ENCODE data around the gene ZNF24.

The ZNF24 gene

DNA sequence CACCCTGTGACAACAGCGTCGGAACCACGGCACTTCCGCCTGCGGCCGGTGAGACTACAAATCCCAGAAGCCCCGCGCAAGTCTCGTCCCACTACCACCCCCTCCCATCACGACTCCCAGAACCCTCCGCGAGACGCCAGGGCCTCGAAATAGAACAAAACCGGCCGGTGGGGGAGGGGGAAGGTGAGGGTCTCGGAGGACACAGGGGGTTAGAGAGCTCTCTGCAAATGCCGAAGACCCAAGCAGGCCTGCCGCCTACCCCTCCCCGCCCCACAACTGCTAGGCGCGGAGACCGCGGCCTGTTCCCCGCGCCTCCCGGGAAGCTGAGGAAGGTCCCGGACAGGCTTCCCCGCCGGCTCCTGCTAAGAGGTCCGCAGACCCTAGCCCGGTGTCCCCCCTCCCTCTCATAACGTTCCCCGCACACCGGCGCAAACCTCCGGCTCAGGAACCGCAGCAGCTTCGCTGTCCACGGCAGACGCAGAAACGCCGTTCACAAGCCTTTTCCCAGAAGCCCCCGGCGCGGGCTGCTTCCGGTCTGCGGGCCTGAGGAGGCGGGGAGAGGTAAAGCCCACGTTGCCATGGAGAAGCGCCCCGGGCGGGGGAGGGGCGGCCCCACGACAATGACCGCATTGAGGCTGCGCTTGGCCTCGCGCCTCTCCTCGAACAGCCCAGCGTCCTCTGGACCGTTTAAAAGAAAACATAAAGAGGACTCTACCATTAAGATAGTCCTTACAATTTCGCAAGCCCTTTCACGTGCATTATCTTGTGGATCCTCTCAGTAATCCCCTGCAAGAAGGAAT, at the start of gene ZNF24:
Gene ZNF24, minus strand, starts transcription at position 485 of the 800 bp plus-strand sequence. CDS start 3,770 bp downstream, outside the sequence.
- peak within 1 kb of the TSS; percentile 75 for H3K27ac ChIP-seq
- peak; percentile 29 for DNase-seq (ENCODE audit: low read depth, low spot score)

DNA sequence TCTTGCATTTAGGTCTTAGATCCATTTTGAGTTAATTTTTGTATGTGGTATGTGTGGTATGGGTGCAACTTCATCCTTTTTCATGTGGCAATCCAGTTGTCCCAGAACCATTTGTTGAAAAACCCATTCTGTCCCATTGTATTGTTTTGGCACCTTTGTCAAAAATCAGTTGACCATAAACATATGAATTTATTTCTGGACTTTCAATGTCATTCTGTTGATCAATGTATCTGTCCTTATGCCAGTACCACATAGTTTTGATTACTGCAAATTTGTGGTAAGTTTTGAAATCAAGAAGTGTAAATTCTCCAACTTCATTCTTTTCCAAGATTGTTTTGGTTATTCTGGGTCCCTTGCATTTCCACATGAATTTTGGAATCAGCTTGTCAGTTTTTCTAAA, 49.5 kb upstream of the ZNF24 start:
- H3K27ac ChIP-seq, result no peak overlapping the region
- DNase-seq (ENCODE audit: low read depth, low spot score), result no peak

GRCh38 chr18:35392375-35392774, 48.2 kb upstream of the ZNF24 start:
- DNase-seq (ENCODE audit: low read depth, low spot score), result no peak
- no peak overlapping the region for H3K27ac ChIP-seq

DNA sequence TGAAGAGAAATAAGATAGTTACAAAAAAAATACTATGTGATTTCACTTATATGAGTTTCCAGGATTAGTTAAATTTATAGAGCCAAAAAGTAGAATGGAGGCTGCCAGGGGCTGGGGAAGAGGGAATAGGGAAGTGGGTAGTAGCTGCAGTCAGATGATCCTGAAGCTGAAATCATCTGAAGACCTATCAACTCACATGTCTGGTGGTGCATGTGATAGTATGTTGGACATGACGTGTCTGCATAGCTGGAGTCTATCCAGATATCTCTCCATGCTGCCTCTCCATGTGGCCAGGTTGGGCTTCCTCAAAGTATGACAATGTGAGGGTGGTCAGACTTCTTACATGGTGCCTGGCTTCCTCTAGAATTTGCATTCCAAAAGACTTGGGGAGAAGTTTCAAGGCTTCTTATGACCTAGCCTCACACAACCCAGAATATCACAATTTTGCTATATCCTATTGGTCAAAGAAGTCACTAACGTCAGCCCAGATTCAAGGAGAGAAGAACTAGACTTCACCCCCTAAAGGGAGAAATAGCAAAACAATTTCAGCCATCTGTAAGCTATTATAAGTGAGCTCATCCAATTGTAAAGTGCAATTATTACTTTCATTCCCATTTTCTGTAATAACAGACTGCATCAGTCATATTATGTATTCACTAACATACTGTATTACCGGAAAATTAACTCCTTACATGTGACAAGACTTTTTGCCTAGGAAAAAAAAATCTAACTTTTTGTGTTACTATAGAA, 46.9 kb upstream of the ZNF24 start:
- DNase-seq (ENCODE audit: low read depth, low spot score), result no peak
- no peak overlapping the region for H3K27ac ChIP-seq

DNA sequence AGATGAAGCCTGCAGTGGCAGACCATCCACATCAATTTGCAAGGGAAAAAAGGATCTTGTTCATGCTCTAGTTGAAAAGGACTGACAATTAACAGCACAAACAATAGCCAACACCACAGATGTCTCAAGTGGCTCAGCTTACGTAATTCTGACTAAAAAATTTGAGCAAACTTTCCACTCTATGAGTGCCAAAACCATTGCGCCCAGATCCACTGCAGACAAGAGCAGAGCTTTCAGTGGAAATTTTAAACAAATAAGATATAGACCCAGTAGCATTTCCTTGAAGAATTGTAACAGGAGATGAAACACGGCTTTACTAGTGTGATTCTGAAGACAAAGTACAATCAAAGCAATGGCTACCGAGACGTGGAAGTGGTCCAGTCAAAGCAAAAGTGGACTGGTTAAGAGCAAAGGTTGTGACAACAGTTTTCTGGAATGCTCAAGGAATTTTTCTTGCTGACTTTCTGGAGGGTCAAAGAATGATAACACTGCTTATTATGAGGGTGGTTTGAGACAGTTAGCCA, 44.9 kb upstream of the ZNF24 start:
- no peak overlapping the region for H3K27ac ChIP-seq
- DNase-seq (ENCODE audit: low read depth, low spot score), result no peak

GRCh38 chr18:35387152-35387571, 42.9 kb upstream of the ZNF24 start:
- H3K27ac ChIP-seq, result no peak overlapping the region
- DNase-seq (ENCODE audit: low read depth, low spot score), result no peak

GRCh38 chr18:35386600-35387100, 42.4 kb upstream of the ZNF24 start:
- H3K27ac ChIP-seq, result no peak overlapping the region
- DNase-seq (ENCODE audit: low read depth, low spot score), result peak; percentile 48

DNA sequence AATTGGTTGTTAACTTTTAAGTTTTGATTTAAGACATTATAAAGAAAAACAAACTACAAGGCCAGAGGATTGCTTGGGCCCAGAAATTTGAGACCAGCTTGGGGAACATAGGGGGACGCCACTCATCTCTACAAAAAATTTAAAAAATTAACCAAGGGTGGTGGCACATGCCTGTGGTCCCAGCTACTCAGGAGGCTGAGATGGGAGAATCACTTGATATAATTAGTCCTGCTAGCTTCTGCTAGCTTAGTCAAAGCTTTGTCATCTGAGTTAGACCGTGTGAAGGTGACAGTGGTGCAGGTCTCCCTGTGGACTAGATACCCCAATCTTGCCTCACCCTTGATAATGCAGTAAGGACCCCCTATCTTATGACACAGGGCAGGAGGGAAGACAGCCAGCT, 38.9 kb upstream of the ZNF24 start:
- DNase-seq (ENCODE audit: low read depth, low spot score), result no peak
- no peak overlapping the region for H3K27ac ChIP-seq

GRCh38 chr18:35379421-35379820, 35.2 kb upstream of the ZNF24 start:
- no peak for DNase-seq (ENCODE audit: low read depth, low spot score)
- H3K27ac ChIP-seq, result no peak overlapping the region

DNA sequence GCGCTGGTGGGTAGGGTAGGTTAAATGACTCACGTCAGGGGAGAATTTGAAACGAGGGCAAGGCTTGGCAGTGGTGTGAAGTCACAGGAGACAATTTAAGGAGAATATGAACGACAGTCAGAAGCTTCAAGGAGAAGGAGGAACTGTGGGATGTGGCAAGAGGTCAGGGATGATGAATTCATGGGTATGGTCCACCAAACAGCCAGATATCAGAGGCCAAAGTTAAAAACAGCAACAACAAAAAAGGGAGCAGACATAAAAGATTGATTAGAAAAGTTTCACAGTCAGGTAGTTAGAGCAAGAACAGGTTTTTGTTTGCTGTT, 34.3 kb upstream of the ZNF24 start:
- H3K27ac ChIP-seq, result peak overlapping the region; percentile 13
- no peak for DNase-seq (ENCODE audit: low read depth, low spot score)

DNA sequence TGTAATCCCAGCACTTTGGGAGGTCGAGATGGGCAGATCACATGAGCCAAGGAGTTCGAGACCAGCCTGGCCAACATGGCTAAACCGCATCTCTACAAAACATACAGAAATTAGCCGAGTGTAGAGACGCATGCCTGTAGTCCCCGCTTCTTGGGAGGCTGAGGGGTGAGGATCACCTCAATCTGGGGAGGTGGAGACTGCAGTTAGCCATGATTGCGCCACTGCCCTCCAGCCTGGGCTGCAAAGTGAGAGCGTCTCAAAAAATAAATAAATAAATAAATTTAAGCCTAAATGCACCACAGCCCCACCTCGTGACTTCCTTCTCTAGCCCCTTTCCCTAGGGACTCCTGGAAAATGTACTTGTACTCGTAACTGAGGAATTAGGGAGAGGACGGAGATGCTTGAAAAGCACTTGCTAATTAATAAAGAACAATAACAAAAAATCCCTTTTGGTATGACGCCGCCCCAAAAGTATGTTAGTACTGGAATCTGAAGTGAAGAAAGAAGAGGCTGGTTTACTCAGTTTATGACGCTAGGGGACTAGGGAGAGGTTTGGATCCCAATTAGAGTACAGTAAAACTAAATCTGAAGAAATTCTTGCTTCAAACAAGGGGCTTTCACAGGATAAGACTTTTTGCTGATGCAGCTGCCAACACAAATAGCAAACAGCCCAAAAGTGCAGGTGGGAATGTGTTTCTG, 33.8 kb upstream of the ZNF24 start:
- H3K27ac ChIP-seq, result peak overlapping the region; percentile 13
- no peak for DNase-seq (ENCODE audit: low read depth, low spot score)

GRCh38 chr18:35376742-35377695, 32.8 kb upstream of the ZNF24 start, which contains the start of gene ZNF396:
Gene ZNF396 (minus strand): TSS chr18:35377337. CDS start chr18:35374292, 3,045 bp downstream.
- H3K27ac ChIP-seq, result peak within 1 kb of the TSS; percentile 13
- no peak for DNase-seq (ENCODE audit: low read depth, low spot score)

DNA sequence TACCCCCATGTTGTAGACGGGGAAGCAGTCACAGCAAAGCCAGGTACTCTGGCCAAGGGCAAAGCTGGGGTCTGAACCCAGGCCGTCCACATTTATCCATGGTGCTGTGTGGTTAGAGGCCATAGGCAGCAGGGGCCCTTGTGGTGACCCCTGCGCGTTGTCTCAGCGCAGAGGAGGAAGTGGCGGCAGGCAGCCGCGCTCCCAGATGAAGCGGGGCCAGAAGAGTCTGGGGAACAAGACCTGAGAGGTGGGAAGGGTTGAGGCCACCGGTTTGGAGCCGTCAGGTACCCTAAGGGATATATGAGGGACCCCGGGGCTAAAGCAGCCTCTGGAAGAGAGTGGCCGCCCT, 32.1 kb upstream of the ZNF24 start:
- no peak for DNase-seq (ENCODE audit: low read depth, low spot score)
- H3K27ac ChIP-seq, result no peak overlapping the region

DNA sequence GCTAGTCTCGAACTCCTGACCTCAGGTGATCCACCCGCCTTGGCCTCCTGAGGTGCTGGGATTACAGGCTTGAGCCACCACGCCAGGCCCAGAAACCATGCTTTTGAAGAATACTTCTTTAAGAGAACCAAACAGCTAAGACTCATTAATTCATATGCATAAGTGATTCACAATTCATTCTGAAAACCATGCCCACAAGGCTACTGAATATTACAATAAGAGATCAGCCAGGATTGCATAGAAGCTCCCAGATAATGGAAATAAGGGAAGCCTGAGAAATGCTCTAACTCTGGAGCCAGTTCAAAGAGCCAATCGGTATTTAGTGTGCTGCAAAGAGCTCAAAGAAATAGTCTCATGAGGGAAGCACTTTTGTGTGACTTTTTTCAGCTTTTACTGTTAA, 30.5 kb upstream of the ZNF24 start:
- H3K27ac ChIP-seq, result no peak overlapping the region
- DNase-seq (ENCODE audit: low read depth, low spot score), result no peak

GRCh38 chr18:35371412-35372195, 27.4 kb upstream of the ZNF24 start:
- no peak for DNase-seq (ENCODE audit: low read depth, low spot score)
- no peak overlapping the region for H3K27ac ChIP-seq

DNA sequence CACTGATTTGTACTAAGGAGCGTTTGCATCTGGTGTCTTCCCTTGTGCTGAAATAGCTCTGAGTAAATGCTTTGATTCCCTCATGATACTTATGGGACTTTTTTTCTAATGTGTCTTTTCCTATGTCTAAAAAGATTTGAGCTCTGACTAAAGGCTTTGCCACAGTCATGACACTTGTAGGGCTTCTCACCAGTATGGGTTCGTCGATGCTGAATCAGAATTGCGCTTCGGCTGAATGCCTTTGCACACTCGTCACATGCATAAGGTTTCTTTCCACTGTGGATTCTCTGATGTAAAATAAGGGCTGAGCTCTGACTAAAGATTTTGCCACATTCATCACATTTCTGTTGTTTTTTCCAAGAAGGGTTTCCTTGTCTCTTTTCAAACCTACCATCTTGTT, 24.9 kb upstream of the ZNF24 start:
- no peak overlapping the region for H3K27ac ChIP-seq
- DNase-seq (ENCODE audit: low read depth, low spot score), result no peak

DNA sequence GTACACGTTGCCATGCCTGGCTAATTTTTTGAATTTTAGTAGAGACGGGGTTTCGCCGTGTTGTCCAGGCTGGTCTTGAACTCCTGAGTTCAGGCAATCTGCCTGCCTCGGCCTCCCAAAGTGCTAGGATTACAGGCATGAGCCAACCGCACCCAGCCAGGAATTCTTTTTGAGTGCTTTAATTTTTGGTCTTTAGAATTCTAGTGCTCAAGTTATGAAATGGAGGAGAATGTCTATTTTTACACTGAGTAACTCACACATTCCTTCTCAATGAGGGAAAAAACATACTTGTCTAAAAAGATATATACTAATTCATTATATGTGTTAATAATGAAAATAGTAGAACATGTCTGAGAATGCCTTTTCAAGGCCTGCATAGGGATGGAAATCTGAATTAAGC, 24.4 kb upstream of the ZNF24 start:
- no peak overlapping the region for H3K27ac ChIP-seq
- DNase-seq (ENCODE audit: low read depth, low spot score), result no peak

DNA sequence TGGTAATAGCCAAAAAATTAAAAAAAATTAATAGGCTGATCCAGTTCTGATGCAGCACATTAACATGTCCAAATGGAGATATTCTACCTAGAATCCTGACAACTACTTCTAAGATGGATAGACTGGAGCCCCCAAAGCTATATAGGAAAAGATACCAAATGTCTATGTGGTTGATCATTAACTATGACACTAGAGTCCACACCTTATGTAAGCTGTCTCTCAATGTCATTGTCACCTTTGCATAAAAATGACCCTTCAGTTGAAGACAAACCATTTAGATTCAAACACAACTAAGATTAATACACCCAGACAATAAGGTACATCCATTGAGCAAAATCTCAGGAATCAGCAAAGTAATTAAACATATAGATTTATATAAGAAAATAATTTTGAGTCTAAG, 18.3 kb upstream of the ZNF24 start:
- no peak overlapping the region for H3K27ac ChIP-seq
- DNase-seq (ENCODE audit: low read depth, low spot score), result no peak

Measured in epithelial cell of prostate (primary cell).